ENCODE results near the gene ASIC4.

DNA sequence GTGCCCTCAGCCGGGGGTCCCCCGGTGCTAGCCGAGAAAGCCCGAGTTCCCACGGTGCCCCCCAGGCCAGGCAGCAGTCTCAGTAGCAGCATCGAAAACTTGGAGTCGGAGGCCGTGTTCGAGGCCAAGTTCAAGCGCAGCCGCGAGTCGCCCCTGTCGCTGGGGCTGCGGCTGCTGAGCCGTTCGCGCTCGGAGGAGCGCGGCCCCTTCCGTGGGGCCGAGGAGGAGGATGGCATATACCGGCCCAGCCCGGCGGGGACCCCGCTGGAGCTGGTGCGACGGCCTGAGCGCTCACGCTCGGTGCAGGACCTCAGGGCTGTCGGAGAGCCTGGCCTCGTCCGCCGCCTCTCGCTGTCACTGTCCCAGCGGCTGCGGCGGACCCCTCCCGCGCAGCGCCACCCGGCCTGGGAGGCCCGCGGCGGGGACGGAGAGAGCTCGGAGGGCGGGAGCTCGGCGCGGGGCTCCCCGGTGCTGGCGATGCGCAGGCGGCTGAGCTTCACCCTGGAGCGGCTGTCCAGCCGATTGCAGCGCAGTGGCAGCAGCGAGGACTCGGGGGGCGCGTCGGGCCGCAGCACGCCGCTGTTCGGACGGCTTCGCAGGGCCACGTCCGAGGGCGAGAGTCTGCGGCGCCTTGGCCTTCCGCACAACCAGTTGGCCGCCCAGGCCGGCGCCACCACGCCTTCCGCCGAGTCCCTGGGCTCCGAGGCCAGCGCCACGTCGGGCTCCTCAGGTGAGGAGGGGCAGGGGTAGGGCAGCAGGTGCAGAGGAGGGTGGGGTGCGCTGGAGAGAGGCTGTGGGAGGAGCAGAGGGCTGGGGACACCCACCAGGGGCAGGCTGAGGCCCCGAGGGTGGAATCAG lies 29.7 kb upstream of the ASIC4 start:
- TF ChIP-seq, protein P1, sequence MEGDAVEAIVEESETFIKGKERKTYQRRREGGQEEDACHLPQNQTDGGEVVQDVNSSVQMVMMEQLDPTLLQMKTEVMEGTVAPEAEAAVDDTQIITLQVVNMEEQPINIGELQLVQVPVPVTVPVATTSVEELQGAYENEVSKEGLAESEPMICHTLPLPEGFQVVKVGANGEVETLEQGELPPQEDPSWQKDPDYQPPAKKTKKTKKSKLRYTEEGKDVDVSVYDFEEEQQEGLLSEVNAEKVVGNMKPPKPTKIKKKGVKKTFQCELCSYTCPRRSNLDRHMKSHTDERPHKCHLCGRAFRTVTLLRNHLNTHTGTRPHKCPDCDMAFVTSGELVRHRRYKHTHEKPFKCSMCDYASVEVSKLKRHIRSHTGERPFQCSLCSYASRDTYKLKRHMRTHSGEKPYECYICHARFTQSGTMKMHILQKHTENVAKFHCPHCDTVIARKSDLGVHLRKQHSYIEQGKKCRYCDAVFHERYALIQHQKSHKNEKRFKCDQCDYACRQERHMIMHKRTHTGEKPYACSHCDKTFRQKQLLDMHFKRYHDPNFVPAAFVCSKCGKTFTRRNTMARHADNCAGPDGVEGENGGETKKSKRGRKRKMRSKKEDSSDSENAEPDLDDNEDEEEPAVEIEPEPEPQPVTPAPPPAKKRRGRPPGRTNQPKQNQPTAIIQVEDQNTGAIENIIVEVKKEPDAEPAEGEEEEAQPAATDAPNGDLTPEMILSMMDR (IDR thresholded peaks at IDR 0.05; ENCODE audit: insufficient read depth, low read length): no peak
- no peak for TF ChIP-seq POLR2AphosphoS5 (IDR thresholded peaks at IDR 0.05; ENCODE audit: low read depth)
- TF ChIP-seq, protein P2, sequence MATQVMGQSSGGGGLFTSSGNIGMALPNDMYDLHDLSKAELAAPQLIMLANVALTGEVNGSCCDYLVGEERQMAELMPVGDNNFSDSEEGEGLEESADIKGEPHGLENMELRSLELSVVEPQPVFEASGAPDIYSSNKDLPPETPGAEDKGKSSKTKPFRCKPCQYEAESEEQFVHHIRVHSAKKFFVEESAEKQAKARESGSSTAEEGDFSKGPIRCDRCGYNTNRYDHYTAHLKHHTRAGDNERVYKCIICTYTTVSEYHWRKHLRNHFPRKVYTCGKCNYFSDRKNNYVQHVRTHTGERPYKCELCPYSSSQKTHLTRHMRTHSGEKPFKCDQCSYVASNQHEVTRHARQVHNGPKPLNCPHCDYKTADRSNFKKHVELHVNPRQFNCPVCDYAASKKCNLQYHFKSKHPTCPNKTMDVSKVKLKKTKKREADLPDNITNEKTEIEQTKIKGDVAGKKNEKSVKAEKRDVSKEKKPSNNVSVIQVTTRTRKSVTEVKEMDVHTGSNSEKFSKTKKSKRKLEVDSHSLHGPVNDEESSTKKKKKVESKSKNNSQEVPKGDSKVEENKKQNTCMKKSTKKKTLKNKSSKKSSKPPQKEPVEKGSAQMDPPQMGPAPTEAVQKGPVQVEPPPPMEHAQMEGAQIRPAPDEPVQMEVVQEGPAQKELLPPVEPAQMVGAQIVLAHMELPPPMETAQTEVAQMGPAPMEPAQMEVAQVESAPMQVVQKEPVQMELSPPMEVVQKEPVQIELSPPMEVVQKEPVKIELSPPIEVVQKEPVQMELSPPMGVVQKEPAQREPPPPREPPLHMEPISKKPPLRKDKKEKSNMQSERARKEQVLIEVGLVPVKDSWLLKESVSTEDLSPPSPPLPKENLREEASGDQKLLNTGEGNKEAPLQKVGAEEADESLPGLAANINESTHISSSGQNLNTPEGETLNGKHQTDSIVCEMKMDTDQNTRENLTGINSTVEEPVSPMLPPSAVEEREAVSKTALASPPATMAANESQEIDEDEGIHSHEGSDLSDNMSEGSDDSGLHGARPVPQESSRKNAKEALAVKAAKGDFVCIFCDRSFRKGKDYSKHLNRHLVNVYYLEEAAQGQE (IDR thresholded peaks at IDR 0.05; ENCODE audit: insufficient replicate concordance, low read depth): no peak
- TF ChIP-seq GABPA (IDR thresholded peaks at IDR 0.05; ENCODE audit: low read depth): no peak

Data from HL-60 (cell line).